ENCODE results near the gene CADPS. TPM values are rescaled to one million over a fixed set of nuclear protein-coding genes. Genes with fewer than 3 reads are reported as not detected.

Gene CADPS
- total and polyA plus RNA-seq, 9 of the 15 experiments (the other 6 are each of a cell fraction or from before 2014, with no cell fraction given), result not detected

- Histone ChIP-seq H3K9me1 (ENCODE audit: control insufficient read depth, insufficient read depth, low read length) (no peaks in the 10 kb centered on the region), H3K27ac (ENCODE audit: extremely low read depth, low read depth, low read length) (no peak overlapping the region), H3K4me2 (ENCODE audit: insufficient read depth, low read length) (no peak overlapping the region), H3K79me2 (ENCODE audit: control insufficient read depth, insufficient read depth, low read length) (no peaks in the 10 kb centered on the region), H3K4me1 (replicated peaks in 1 of 2; ENCODE audit: control insufficient read depth in 2 of 2, insufficient read depth in 2 of 2, low read length in 2 of 2) (no peaks in the 10 kb centered on the region), H3K27me3 (ENCODE audit: control insufficient read depth in 2 of 2, insufficient read depth in 2 of 2, low read length in 2 of 2) (no peaks in the 10 kb centered on the region), H3K36me3 (ENCODE audit: control insufficient read depth, insufficient read depth, low read length) (no peaks in the 10 kb centered on the region), H2AFZ (ENCODE audit: low read depth, low read length) (no peak overlapping the region), H4K20me1 (replicated peaks; ENCODE audit: control insufficient read depth, insufficient read depth, low read length) (no peaks in the 10 kb centered on the region), H3K9ac (ENCODE audit: insufficient read depth in 1 of 2, low read depth in 2 of 2, low read length in 2 of 2) (no peak overlapping the region), H3K4me3 (no peak overlapping the region), H3K9me3 (replicated peaks; ENCODE audit: control insufficient read depth, insufficient read depth, low read depth, low read length) (no peaks in the 10 kb centered on the region)
- in situ Hi-C loops (cut with MboI), result no loop called here
- CTCF ChIA-PET (ENCODE audit: low intra/inter-chr PET ratio), result no interaction called here
- FAIRE-seq (no peak), ATAC-seq (no peak), DNase-seq (ENCODE audit: extremely low read depth in 1 of 4, low spot score in 3 of 4) (no peak)
- WGBS (ENCODE audit: insufficient coverage, low coverage, missing lambda C conversion rate), result 0% methylated on average over 4 of the region's 4 CpGs
- no TSS peak for BruUV-seq (replicated peaks)
- intact Hi-C loops (cut with micrococcal nuclease), result no loop called here
- POLR2A ChIA-PET, result interaction anchor here (0.7 kb wide), 1 partner anchor 675 kb away, joined by 3 read pairs; no protein-coding TSS in a partner anchor
- TF ChIP-seq ASH1L (IDR thresholded peaks at IDR 0.05; ENCODE audit: borderline replicate concordance, low read depth, partially characterized antibody) (no peak), ZNF212 (CRISPR knock-in tag; IDR thresholded peaks at IDR 0.05) (no peak), ZNF436 (CRISPR knock-in tag; IDR thresholded peaks at IDR 0.05) (no peak), SLC30A9 (CRISPR knock-in tag; IDR thresholded peaks at IDR 0.05) (no peak), RNF2 (IDR thresholded peaks at IDR 0.05) (no peak), ZNF431 (CRISPR knock-in tag; IDR thresholded peaks at IDR 0.05) (no peak), CSDE1 (IDR thresholded peaks at IDR 0.05) (no peak), MAZ (CRISPR knock-in tag; conservative IDR thresholded peaks at IDR 0.05 in 1 of 2, IDR thresholded peaks at IDR 0.05 in 1 of 2) (no peak), RCOR1 (IDR thresholded peaks at IDR 0.05; ENCODE audit: borderline replicate concordance in 1 of 2, low read depth in 2 of 2, low read length in 2 of 2) (no peak), CTBP1 (IDR thresholded peaks at IDR 0.05; ENCODE audit: borderline replicate concordance) (no peak), ZBTB49 (CRISPR knock-in tag; IDR thresholded peaks at IDR 0.05; ENCODE audit: borderline replicate concordance) (no peak), MXI1 (IDR thresholded peaks at IDR 0.05; ENCODE audit: low read depth, low read length) (no peak), LEF1 (IDR thresholded peaks at IDR 0.05) (no peak), SMARCA4 (IDR thresholded peaks at IDR 0.05) (no peak), TSC22D4 (tag; IDR thresholded peaks at IDR 0.05) (no peak)
These were observed 515.7 kb downstream of the CADPS start for GRCh38 chr3:62359531-62359930.

Measured in K562 (cell line).